SK-N-SH (cell line): ENCODE measurements around the gene ADCY1.

Source experiments
- ELF1 ChIP-seq: IDR thresholded peaks from 2 replicates; pipeline ENCODE4 v1.4.0; 2012
- EP300 ChIP-seq, 2 experiments: IDR thresholded peaks; 2 replicates each; pipeline versions ENCODE4 v1.4.0 to v1.6.1; 2012; ENCODE audit warnings: borderline replicate concordance in 1 of 2, low read depth in 1 of 2, low read length in 1 of 2
- EZH2phosphoT487 ChIP-seq: fragments of 200-600 bp; sonication (generic); IDR thresholded peaks from 2 replicates; pipeline ENCODE4 v1.6.1; 2017; ENCODE audit warnings: low read depth, mixed run types, mild to moderate bottlenecking, antibody characterized with exemption, moderate library complexity, borderline replicate concordance
- GATA2 ChIP-seq: sonication (generic); formaldehyde crosslinking; IDR thresholded peaks from 2 replicates; pipeline ENCODE4 v1.5.0; 2020; ENCODE audit warnings: mild to moderate bottlenecking, missing genetic modification reagents
- MXI1 ChIP-seq: IDR thresholded peaks from 2 replicates; pipeline ENCODE4 v1.6.1; 2012; ENCODE audit warnings: mild to moderate bottlenecking, low read depth, low read length, improper control_type of control experiment
- NFIC ChIP-seq: IDR thresholded peaks from 2 replicates; pipeline ENCODE4 v1.4.0; 2012; ENCODE audit warnings: borderline replicate concordance
- POLR2AphosphoS5 ChIP-seq: IDR thresholded peaks from 2 replicates; pipeline ENCODE4 v1.6.1; 2012; ENCODE audit warnings: low read depth, low read length
- TEAD4 ChIP-seq: IDR thresholded peaks from 2 replicates; pipeline ENCODE4 v1.4.0; 2012; ENCODE audit warnings: mild to moderate bottlenecking, borderline replicate concordance; ENCODE audit not compliant: insufficient read depth
- TF ChIP-seq, protein P1 (sequence below): IDR thresholded peaks from 2 replicates; pipeline ENCODE4 v1.4.0; 2012; ENCODE audit warnings: low read depth
- TF ChIP-seq, protein P2 (sequence below): fragments of 200-600 bp; sonication (generic); IDR thresholded peaks from 2 replicates; pipeline ENCODE4 v1.6.1; 2017; ENCODE audit warnings: antibody characterized with exemption, mild to moderate bottlenecking, moderate library complexity
- TF ChIP-seq, protein P3 (sequence below): IDR thresholded peaks from 2 replicates; pipeline ENCODE4; 2012
- TF ChIP-seq, protein P4 (sequence below): IDR thresholded peaks from 2 replicates; pipeline ENCODE4 v1.6.1; 2012; ENCODE audit warnings: mild to moderate bottlenecking, low read depth, low read length, moderate library complexity
- TF ChIP-seq, protein P5 (sequence below): fragments of 150-350 bp; IDR thresholded peaks from 2 replicates; pipeline ENCODE4 v1.6.1; 2017; ENCODE audit warnings: antibody characterized with exemption, low read length, low read depth, borderline replicate concordance
- TF ChIP-seq, protein P6 (sequence below): IDR thresholded peaks from 2 replicates; pipeline ENCODE4 v1.4.0; 2012; ENCODE audit warnings: low read depth, borderline replicate concordance

DNA sequence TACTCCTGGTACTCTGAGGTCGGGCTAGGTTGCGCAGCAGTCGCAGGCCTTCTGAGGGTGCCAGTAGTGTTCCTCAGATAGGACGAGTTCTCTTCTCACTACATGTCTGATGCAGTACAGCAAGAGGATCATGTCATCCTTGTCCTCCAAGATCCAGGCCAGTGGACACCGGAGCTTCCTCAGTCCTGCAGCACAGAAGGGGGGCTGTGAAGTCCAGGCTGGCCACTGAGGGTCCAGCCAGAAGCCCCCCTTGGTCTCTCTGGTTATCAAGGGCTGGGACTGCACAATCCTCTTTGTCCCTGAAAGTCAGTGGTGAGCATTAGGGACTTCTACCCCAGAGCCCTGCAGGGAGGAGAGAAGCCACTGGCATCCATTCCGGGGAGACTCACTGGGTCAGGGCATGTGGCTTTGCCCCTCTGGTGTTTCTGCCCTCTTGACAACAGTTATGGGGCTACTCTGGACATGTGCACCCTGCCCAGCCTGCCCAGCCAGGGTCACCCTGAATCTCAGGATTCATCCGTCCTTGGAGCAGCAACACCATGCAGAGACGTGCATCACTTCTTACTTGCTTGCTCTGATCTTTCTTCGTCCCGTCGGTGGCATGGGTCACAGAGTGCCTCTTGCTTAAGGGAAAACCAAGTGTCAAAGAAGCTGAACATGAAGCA lies 125.7 kb downstream of the ADCY1 start:
- no peak for TF ChIP-seq EZH2phosphoT487
- TF ChIP-seq, protein P1, sequence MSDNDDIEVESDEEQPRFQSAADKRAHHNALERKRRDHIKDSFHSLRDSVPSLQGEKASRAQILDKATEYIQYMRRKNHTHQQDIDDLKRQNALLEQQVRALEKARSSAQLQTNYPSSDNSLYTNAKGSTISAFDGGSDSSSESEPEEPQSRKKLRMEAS, result no peak
- TF ChIP-seq, protein P2, sequence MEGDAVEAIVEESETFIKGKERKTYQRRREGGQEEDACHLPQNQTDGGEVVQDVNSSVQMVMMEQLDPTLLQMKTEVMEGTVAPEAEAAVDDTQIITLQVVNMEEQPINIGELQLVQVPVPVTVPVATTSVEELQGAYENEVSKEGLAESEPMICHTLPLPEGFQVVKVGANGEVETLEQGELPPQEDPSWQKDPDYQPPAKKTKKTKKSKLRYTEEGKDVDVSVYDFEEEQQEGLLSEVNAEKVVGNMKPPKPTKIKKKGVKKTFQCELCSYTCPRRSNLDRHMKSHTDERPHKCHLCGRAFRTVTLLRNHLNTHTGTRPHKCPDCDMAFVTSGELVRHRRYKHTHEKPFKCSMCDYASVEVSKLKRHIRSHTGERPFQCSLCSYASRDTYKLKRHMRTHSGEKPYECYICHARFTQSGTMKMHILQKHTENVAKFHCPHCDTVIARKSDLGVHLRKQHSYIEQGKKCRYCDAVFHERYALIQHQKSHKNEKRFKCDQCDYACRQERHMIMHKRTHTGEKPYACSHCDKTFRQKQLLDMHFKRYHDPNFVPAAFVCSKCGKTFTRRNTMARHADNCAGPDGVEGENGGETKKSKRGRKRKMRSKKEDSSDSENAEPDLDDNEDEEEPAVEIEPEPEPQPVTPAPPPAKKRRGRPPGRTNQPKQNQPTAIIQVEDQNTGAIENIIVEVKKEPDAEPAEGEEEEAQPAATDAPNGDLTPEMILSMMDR, result no peak
- TF ChIP-seq, protein P3, sequence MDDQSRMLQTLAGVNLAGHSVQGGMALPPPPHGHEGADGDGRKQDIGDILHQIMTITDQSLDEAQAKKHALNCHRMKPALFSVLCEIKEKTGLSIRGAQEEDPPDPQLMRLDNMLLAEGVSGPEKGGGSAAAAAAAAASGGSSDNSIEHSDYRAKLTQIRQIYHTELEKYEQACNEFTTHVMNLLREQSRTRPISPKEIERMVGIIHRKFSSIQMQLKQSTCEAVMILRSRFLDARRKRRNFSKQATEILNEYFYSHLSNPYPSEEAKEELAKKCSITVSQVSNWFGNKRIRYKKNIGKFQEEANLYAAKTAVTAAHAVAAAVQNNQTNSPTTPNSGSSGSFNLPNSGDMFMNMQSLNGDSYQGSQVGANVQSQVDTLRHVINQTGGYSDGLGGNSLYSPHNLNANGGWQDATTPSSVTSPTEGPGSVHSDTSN, result no peak
- TF ChIP-seq, protein P4, sequence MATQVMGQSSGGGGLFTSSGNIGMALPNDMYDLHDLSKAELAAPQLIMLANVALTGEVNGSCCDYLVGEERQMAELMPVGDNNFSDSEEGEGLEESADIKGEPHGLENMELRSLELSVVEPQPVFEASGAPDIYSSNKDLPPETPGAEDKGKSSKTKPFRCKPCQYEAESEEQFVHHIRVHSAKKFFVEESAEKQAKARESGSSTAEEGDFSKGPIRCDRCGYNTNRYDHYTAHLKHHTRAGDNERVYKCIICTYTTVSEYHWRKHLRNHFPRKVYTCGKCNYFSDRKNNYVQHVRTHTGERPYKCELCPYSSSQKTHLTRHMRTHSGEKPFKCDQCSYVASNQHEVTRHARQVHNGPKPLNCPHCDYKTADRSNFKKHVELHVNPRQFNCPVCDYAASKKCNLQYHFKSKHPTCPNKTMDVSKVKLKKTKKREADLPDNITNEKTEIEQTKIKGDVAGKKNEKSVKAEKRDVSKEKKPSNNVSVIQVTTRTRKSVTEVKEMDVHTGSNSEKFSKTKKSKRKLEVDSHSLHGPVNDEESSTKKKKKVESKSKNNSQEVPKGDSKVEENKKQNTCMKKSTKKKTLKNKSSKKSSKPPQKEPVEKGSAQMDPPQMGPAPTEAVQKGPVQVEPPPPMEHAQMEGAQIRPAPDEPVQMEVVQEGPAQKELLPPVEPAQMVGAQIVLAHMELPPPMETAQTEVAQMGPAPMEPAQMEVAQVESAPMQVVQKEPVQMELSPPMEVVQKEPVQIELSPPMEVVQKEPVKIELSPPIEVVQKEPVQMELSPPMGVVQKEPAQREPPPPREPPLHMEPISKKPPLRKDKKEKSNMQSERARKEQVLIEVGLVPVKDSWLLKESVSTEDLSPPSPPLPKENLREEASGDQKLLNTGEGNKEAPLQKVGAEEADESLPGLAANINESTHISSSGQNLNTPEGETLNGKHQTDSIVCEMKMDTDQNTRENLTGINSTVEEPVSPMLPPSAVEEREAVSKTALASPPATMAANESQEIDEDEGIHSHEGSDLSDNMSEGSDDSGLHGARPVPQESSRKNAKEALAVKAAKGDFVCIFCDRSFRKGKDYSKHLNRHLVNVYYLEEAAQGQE, result no peak
- no peak for TF ChIP-seq NFIC
- TF ChIP-seq POLR2AphosphoS5, result no peak
- TF ChIP-seq MXI1, result no peak
- TF ChIP-seq, protein P5, sequence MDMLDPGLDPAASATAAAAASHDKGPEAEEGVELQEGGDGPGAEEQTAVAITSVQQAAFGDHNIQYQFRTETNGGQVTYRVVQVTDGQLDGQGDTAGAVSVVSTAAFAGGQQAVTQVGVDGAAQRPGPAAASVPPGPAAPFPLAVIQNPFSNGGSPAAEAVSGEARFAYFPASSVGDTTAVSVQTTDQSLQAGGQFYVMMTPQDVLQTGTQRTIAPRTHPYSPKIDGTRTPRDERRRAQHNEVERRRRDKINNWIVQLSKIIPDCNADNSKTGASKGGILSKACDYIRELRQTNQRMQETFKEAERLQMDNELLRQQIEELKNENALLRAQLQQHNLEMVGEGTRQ, result no peak
- no peak for TF ChIP-seq EP300 (IDR thresholded peaks at IDR 0.05; ENCODE audit: borderline replicate concordance in 1 of 2, low read depth in 1 of 2, low read length in 1 of 2)
- no peak for TF ChIP-seq ELF1
- TF ChIP-seq GATA2 (CRISPR knock-in tag), result no peak
- TF ChIP-seq, protein P6, sequence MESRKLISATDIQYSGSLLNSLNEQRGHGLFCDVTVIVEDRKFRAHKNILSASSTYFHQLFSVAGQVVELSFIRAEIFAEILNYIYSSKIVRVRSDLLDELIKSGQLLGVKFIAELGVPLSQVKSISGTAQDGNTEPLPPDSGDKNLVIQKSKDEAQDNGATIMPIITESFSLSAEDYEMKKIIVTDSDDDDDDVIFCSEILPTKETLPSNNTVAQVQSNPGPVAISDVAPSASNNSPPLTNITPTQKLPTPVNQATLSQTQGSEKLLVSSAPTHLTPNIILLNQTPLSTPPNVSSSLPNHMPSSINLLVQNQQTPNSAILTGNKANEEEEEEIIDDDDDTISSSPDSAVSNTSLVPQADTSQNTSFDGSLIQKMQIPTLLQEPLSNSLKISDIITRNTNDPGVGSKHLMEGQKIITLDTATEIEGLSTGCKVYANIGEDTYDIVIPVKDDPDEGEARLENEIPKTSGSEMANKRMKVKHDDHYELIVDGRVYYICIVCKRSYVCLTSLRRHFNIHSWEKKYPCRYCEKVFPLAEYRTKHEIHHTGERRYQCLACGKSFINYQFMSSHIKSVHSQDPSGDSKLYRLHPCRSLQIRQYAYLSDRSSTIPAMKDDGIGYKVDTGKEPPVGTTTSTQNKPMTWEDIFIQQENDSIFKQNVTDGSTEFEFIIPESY, result no peak
- TF ChIP-seq TEAD4, result no peak
